Renal cortex interstitium (tissue), 11 donors: ENCODE data around the gene SH3BP4. TPM values are rescaled to one million over a fixed set of nuclear protein-coding genes. Genes with fewer than 3 reads are reported as not detected.
"Not testable (repeated sequence)": the region's sequence is repeated elsewhere in the genome, so short reads cannot be mapped to it uniquely, and the experiment has no call there.

Source experiments
- DNase-seq, 11 donors: peaks; one replicate each; pipeline ENCODE4 v3.0.0-alpha.2; 2013; ENCODE audit warnings: low read depth in 9 of 11, low spot score in 4 of 11; ENCODE audit errors: extremely low read depth in 1 of 11
- polyA plus RNA-seq, 3 donors: library from polyadenylated mRNA; unstranded; fragments of 120-200 nt; gene quantifications; one replicate each; pipeline ENCODE4 v1.2.1, GENCODE V29; 2013; ENCODE audit not compliant: insufficient read length in 3 of 3

The SH3BP4 gene
- polyA plus RNA-seq, 3 donors: 37.9 to 42.2 (median 38.1) TPM

- no peak for DNase-seq
These were observed 51.4 kb downstream of the SH3BP4 start for GRCh38 chr2:235003096-235003775.

- DNase-seq: no peak
These were observed 52.6 kb downstream of the SH3BP4 start for GRCh38 chr2:235004329-235004903.

DNA sequence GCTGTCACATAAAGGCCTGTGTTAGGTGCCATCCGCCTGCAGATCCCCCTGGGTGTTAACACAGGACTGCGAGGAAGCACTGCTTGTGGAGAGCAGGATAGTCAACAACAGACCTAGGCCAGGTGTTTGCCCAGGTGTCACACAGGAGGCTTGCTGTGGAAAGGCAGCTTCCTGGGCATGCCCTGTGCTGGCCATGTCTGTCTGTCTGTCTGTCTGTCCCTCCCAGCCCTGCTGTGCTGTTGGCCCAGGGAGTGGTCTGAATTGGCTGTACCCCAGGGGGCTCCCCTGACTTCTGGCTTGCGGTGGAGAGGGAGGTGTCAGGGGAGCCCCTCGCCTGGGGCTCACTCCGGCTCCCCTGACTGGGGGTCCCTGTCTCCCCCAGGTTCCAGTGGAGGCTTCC is 53.2 kb downstream of the SH3BP4 start:
- DNase-seq: no peak

DNA sequence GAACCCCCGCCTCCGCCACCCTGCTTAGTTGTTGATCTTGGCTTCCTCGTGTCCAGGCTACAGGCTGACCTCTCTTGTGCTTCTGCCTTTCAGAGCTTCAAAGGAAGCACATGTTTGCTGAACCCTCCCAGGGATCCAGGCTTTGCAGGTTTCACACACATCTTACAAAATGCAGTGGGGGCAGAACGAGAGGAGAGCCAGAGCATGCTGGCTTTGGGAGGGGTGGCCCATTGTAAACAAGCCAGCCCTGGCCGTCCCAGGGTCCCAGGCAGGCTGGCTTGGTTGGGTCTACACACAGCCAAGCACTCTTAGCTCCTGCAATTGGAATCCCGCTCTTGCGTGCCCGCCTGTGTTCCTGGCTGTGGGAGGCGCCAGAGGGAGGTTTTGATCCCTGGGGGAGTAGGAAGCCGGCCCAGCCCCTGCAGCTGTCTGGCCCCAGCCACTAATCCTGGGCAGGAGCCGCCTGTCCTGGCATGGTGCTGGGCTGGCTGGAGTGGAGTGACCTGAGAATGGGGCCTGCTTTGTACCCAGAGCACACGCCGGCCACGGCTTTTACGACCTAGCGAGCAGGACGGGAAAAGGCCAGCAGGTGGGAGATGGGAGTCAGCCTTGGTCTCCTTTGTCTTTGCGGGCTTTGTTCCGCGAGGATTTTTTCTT is 53.9 kb downstream of the SH3BP4 start:
- peak in 5 of 11 donors; percentile 39 to 60 (median 52) for DNase-seq

DNA sequence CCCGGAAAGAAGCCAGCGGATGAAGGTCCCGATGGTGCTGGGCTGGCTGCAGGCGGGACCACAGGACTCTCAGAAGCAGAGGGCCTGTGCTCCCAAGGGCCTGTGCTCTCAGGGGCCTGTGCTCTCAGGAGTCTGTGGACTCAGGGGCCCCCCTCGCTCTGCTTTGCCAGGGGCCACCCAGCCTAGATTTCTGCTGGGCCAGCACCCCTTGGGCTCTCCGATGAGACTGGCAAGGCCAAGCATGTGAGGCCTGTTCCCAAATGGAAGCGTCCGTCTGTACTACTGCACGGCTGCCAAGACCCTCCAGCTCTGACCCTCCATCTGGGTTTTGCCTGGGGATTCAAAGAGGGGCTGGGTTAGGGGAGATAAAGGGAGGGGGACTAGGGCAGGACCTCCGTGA is 54.6 kb downstream of the SH3BP4 start:
- DNase-seq: no peak

- DNase-seq: no peak
These were observed 55.2 kb downstream of the SH3BP4 start for GRCh38 chr2:235006986-235007385.

- no peak for DNase-seq
These were observed 56.0 kb downstream of the SH3BP4 start for GRCh38 chr2:235007664-235008457.

GRCh38 chr2:235008584-235009044 is 56.8 kb downstream of the SH3BP4 start:
- DNase-seq: no peak

GRCh38 chr2:235009081-235009480 is 57.3 kb downstream of the SH3BP4 start:
- DNase-seq: no peak

DNA sequence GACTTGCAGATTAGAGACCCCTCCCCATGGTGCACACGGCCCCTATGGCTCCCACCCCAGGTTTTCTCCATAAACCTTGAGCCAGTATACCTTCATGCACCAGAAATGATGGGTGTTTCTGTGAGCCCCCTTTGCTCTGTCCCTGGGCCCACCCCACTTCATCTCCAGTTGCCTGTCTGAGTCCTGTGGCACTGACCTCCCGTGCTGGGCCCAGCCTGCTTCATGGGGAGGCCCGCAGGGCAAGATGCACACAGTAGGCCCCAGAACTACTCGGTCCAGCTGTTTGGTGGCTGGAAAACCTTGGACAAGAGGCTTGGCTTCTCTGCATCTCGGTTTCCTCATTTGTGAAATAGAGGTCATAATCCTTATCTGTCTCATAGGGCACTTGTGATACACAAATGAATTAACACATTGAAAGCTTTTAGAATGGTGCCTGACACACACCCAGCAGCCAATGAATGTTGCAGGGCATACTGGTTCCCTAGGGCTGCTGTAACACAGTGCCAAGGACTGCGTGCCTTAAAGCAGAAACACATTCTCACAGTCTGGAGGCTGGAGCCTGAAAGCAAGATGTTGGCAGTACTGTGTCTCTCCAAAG is 58.4 kb downstream of the SH3BP4 start:
- DNase-seq: no peak

DNA sequence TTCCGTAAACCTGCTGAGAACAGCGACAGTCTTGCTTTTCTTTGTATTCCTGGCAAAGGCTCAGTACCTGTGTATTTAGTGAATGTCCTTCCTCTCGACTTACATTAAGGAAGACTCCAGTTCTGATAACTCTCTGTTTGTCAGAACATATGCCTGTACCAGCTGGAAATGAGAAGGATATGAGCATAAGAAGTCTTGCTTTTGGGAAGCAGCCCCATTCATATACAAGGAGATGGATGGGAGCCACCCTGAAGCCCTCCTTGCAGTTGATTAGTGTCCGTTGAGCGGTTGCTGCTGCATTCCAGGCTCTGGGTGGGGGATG is 59.8 kb downstream of the SH3BP4 start:
- DNase-seq: no peak

DNA sequence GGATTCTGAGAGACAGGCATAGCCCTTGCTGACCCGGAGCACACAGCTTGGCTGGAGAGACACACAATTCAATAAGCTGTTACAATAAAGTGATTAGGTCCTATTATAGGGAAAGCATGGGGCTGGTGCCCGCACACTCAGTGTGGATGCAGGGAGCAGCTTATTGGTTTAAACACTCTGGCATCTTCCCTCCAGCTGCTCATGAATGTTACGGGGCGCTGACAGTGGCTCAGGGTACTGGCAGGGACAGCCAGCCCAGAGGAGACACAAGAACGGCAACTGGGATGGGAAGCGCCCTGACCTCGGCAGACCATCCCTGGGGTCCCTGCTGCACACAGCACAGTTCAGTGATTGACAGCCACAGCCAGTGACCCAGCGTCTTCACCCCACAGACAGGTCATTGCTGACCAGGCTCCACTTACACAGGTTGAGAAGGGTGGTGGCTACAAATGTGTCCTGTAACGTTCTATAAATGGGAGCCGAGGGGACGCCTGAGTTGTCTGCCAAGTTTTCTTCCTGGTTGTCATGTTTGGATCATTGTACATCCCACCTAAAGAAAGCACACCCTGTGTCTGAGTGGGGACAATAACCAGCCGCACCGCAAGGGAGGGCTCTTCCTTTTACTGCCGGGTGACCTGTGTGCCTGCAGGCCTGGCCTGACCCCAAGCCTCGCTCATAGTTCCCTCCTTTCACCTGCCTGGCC is 60.3 kb downstream of the SH3BP4 start:
- no peak for DNase-seq

DNA sequence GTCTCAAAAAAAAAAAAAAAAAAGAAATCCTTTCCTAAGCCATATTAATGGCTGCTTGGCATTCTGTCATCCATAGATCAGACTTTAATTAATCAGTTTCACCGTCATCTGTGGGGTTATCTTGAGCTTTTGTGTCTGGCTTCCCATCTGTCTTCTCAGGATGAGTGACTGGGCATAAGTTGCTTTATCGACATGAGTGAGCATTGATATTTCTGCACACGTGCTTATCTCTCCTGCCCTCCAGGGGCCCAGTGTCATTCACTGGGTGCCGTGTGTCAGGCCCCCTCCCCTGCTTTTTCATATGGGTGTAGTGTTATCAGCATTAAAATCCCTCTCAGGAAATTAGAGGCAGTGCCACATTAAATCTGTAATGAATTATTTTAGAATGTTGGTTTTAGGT is 65.6 kb downstream of the SH3BP4 start:
- DNase-seq: no peak

- DNase-seq: no peak
These were observed 67.0 kb downstream of the SH3BP4 start for GRCh38 chr2:235018838-235019237.

DNA sequence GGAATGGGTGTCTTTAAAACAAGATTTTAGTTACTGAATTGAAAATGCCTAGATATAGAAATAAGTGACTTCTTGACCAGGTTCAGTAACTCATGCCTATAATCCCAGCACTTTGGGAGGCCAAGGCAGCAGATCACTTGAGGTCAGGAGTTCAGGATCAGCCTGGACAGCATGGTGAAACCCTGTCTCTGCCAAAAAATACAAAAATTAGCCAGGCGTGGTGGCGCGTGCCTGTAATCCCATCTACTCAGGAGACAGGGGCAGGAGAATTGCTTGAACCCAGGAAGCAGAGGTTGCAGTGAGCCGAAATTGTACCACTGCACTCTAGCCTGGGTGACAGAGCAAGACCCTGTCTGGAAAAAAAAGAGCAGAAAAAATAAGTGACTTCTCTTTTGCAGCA is 68.3 kb downstream of the SH3BP4 start:
- not testable (repeated sequence) for DNase-seq

DNA sequence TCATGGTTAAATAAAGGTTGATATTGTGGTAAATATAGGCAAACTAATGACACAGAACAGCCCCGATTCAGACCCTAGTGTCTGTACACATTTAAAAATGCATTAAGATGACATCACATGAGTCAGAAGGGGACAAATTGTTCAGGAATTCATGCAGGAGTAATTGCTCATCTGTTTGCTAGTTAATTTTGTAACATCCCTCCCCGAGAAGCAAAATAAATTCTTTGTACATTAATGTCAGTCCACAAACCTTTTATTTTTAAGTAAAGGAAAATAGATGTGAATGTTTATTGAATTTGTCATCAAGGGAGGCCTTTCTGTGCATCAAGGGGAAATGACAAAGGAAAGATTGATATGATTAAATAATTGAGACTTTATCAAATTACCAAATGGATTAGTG is 69.9 kb downstream of the SH3BP4 start:
- no peak for DNase-seq

- no peak for DNase-seq
These were observed 72.5 kb downstream of the SH3BP4 start for GRCh38 chr2:235024191-235024860.
